HepG2 (cell line): ENCODE data around the gene WWC1.

Experiments
- BCLAF1 ChIP-seq: fragments of 450-650 bp; IDR thresholded peaks from 2 replicates; pipeline ENCODE4 v1.6.1; 2017; ENCODE audit warnings: mild to moderate bottlenecking
- BHLHE40 ChIP-seq: IDR thresholded peaks from 2 replicates; pipeline ENCODE4 v1.6.1; 2011; ENCODE audit warnings: low read length, improper control_type of control experiment
- CBX2 ChIP-seq, 2 experiments: fragments of 200-600 bp in 1 of 2; sonication (generic); formaldehyde crosslinking in 1 of 2; IDR thresholded peaks; 2 replicates each; pipeline versions ENCODE4 v1.7.0 to v1.8.1; 2018 to 2022; ENCODE audit warnings: low read depth in 2 of 2, low read length in 1 of 2, mild to moderate bottlenecking in 1 of 2, missing genetic modification reagents in 1 of 2
- EZH2 ChIP-seq: conservative IDR thresholded peaks from 2 replicates; pipeline ENCODE4 v1.6.1; 2012; ENCODE audit warnings: mild to moderate bottlenecking, low read depth, low read length, moderate library complexity
- FOXA1 ChIP-seq, 2 experiments: fragments of 450-650 bp in 1 of 2; sonication (generic) in 1 of 2; formaldehyde crosslinking in 1 of 2; IDR thresholded peaks; 2 replicates each; pipeline versions ENCODE4 v1.4.0 to v1.6.1; 2016 to 2020; ENCODE audit warnings: missing genetic modification reagents in 1 of 2
- HCFC1 ChIP-seq: fragments of 150-350 bp; IDR thresholded peaks from 2 replicates; pipeline ENCODE4 v1.6.1; 2014; ENCODE audit warnings: low read depth, low read length
- NFAT5 ChIP-seq: sonication (generic); formaldehyde crosslinking; IDR thresholded peaks from 2 replicates; pipeline ENCODE4 v1.4.0; 2020; ENCODE audit warnings: missing genetic modification reagents
- POLR2A ChIP-seq, 2 experiments: IDR thresholded peaks; 2 replicates each; pipeline ENCODE4 v1.6.1; 2011; ENCODE audit warnings: low read depth in 2 of 2, low read length in 2 of 2, mild to moderate bottlenecking in 1 of 2, moderate library complexity in 1 of 2; ENCODE audit not compliant: insufficient read depth in 1 of 2
- TCF12 ChIP-seq, 2 experiments: fragments of 450-650 bp in 1 of 2; sonication (generic) in 1 of 2; formaldehyde crosslinking in 1 of 2; IDR thresholded peaks; 2 replicates each; pipeline versions ENCODE4 v1.6.1 to v1.8.0; 2017 to 2022; ENCODE audit warnings: antibody characterized with exemption in 1 of 2, mild to moderate bottlenecking in 1 of 2, missing genetic modification reagents in 1 of 2, moderate library complexity in 1 of 2
- ZNF639 ChIP-seq: conservative IDR thresholded peaks from 2 replicates; pipeline ENCODE4 v1.6.1; 2018; ENCODE audit warnings: missing genetic modification reagents

GRCh38 chr5:168341178-168341577 lies 49.7 kb downstream of the WWC1 start:
- no peak for TF ChIP-seq POLR2A (IDR thresholded peaks at IDR 0.05; ENCODE audit: insufficient read depth in 1 of 2, low read depth in 2 of 2, low read length in 2 of 2)
- no peak for TF ChIP-seq TCF12 (IDR thresholded peaks at IDR 0.05)
- no peak for TF ChIP-seq TCF12 (CRISPR knock-in tag; IDR thresholded peaks at IDR 0.05)
- no peak for TF ChIP-seq ZNF639
- no peak for TF ChIP-seq HCFC1
- no peak for TF ChIP-seq BHLHE40
- TF ChIP-seq BCLAF1: no peak
- TF ChIP-seq EZH2: no peak
- TF ChIP-seq FOXA1 (IDR thresholded peaks at IDR 0.05): no peak
- TF ChIP-seq FOXA1 (CRISPR knock-in tag; IDR thresholded peaks at IDR 0.05): no peak
- no peak for TF ChIP-seq CBX2 (IDR thresholded peaks at IDR 0.05; ENCODE audit: low read depth, low read length)
- TF ChIP-seq CBX2 (CRISPR knock-in tag; IDR thresholded peaks at IDR 0.05; ENCODE audit: low read depth): no peak
- no peak for TF ChIP-seq NFAT5 (CRISPR knock-in tag)
